22Rv1 (cell line): Measurements from ENCODE around the gene ILDR2.

Experiments used
- H3K27ac ChIP-seq: fragments of 450-650 bp; 2 replicates; pipeline ENCODE4 v1.5.1; 2017
- ZFX ChIP-seq: fragments of 450-650 bp; IDR thresholded peaks from 2 replicates; pipeline ENCODE4 v1.6.1; 2017; ENCODE audit warnings: antibody characterized with exemption, borderline replicate concordance
- TF ChIP-seq, protein P1 (sequence below): fragments of 450-650 bp; IDR thresholded peaks from 2 replicates; pipeline ENCODE4 v1.5.1; 2017; ENCODE audit warnings: mild to moderate bottlenecking

Gene ILDR2

DNA sequence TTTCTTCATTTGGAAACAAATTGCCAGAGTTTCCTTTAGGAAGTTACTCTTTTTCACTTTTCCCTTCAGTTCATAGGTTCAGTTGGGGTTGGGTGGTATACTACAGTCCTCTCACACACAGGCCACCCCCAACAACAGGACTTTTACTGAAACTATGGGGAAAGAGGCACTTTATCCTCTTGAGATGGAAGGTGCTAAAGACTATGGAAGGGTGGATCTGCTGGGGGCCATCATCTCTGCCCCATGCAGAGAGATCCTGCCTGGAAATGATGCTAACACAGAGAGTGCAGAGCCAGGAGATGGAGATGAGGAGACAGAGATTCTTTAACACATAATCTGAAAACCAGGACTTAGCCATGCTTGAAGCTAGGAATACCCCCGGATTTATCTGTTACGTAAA lies 24.3 kb downstream of the ILDR2 start:
- no peak overlapping the region for H3K27ac ChIP-seq
- TF ChIP-seq, protein P1, sequence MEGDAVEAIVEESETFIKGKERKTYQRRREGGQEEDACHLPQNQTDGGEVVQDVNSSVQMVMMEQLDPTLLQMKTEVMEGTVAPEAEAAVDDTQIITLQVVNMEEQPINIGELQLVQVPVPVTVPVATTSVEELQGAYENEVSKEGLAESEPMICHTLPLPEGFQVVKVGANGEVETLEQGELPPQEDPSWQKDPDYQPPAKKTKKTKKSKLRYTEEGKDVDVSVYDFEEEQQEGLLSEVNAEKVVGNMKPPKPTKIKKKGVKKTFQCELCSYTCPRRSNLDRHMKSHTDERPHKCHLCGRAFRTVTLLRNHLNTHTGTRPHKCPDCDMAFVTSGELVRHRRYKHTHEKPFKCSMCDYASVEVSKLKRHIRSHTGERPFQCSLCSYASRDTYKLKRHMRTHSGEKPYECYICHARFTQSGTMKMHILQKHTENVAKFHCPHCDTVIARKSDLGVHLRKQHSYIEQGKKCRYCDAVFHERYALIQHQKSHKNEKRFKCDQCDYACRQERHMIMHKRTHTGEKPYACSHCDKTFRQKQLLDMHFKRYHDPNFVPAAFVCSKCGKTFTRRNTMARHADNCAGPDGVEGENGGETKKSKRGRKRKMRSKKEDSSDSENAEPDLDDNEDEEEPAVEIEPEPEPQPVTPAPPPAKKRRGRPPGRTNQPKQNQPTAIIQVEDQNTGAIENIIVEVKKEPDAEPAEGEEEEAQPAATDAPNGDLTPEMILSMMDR: no peak
- TF ChIP-seq ZFX: no peak

DNA sequence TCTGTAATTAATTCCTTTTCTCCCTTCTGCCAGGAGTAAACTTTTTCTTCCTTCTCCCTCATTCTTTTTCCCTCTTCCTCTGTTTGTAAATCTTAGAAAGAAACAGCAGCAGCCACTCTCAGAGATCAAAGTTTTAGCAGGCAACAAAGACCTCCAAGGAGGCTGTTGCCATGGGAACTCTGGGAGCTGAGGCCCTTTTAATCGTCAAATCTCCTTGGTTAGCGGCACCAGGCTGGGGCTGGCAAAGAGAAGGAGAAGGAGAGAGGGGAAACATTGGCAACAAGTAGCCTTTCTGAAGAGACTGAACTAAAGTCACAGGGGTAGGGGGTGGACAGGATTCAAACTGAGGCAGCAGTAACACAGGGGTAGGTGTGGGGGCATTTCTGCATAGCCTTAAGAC lies 25.2 kb downstream of the ILDR2 start:
- TF ChIP-seq, protein P1: no peak
- no peak for TF ChIP-seq ZFX

DNA sequence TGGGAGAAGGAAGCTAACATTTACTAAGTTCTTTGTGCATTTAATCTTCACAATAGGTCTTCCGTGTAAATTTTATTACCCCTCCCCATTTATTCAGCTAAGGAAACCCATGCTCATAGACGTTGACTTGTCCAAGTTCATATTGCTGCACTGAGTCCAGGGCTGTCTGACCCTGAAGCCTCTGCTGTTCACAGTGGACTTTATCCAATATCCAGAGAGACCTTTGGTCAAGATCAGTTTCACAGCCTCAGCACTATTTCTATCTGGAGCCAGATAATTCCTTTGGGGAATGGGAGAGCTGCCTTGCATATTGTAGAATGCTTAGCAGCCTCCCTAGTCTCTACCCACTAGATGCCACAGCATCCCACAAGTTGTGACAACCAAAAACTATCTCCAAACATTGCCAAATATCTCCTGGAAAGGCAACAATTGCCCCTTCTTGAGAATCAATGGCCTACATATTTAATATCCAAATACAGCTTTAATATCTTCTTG lies 26.4 kb downstream of the ILDR2 start:
- H3K27ac ChIP-seq: no peak overlapping the region
- no peak for TF ChIP-seq ZFX

More for the DNA sequence above, 25.2 kb downstream of the ILDR2 start:
- H3K27ac ChIP-seq: no peak overlapping the region

- H3K27ac ChIP-seq: no peak overlapping the region
Observed at GRCh38 chr1:166947398-166948043, 27.8 kb downstream of the ILDR2 start.

DNA sequence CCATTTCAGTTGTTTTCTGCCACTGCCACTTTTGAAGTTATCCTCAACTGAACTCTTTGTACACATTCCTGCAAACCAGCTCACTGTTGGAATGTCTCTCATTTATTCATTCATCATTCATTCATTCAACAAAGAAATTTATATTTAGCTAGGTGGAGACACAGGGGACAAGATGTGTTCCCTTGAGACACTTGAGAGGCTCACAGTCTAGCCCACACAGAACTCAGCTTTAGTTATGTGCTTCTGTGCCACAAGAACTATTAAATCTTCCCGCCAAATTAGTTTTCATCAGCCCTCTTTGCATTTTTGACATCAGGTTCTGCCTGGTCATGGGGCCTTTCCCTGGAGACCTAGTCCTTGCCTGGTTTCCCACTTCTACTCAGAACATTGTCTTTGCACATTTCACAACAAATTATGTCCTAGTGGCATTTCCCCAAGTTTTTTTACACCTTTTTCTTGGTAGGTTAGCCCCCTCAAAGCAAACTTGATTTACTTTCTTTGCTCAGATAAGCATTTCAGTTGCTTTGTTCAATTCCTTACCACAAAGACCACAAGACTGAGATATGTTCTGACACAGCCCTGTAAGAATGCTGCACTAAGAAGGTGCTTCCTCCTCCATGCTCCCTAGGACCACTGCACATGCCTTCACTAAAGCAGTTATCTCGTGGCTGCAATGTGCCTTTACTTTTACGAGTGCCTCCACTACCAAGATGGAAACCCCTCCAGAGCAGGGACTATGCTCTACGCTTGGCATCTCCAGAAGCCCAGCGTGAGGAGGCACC lies 31.0 kb downstream of the ILDR2 start:
- TF ChIP-seq, protein P1: no peak
- no peak for TF ChIP-seq ZFX
- no peak overlapping the region for H3K27ac ChIP-seq

More at GRCh38 chr1:166947398-166948043, 27.8 kb downstream of the ILDR2 start:
- no peak for TF ChIP-seq ZFX
- TF ChIP-seq, protein P1: no peak

- TF ChIP-seq, protein P1: no peak
- no peak for TF ChIP-seq ZFX
- no peak overlapping the region for H3K27ac ChIP-seq
Observed at GRCh38 chr1:166939741-166940375, 35.5 kb downstream of the ILDR2 start.

- TF ChIP-seq ZFX: no peak
- TF ChIP-seq, protein P1: no peak
Observed at GRCh38 chr1:166937962-166938361, 37.4 kb downstream of the ILDR2 start.

More at GRCh38 chr1:166937962-166938361, 37.4 kb downstream of the ILDR2 start:
- H3K27ac ChIP-seq: no peak overlapping the region
